IPS-18a (cell line): ENCODE data around the gene NTRK1.

Source experiments
- H3K27ac ChIP-seq: one replicate; pipeline ENCODE4 v1.5.1; 2013; ENCODE audit warnings: low read length
- H3K27me3 ChIP-seq: one replicate; pipeline ENCODE4 v1.6.1; 2013; ENCODE audit warnings: mild to moderate bottlenecking, low read length; ENCODE audit not compliant: control insufficient read depth, insufficient read depth
- H3K36me3 ChIP-seq: one replicate; pipeline ENCODE4 v1.6.1; 2013; ENCODE audit warnings: low read depth, low read length; ENCODE audit not compliant: control insufficient read depth
- H3K4me1 ChIP-seq: one replicate; pipeline ENCODE4 v1.6.1; 2013; ENCODE audit warnings: low read depth, low read length; ENCODE audit not compliant: control insufficient read depth
- H3K4me3 ChIP-seq: one replicate; pipeline ENCODE4 v1.5.1; 2013; ENCODE audit warnings: low read length
- H3K9ac ChIP-seq: one replicate; pipeline ENCODE4 v1.6.1; 2013; ENCODE audit warnings: mild to moderate bottlenecking, low read length, moderate library complexity
- H3K9me3 ChIP-seq: one replicate; pipeline ENCODE4 v1.6.1; 2013; ENCODE audit warnings: low read depth, low read length; ENCODE audit not compliant: control insufficient read depth

NTRK1 gene

DNA sequence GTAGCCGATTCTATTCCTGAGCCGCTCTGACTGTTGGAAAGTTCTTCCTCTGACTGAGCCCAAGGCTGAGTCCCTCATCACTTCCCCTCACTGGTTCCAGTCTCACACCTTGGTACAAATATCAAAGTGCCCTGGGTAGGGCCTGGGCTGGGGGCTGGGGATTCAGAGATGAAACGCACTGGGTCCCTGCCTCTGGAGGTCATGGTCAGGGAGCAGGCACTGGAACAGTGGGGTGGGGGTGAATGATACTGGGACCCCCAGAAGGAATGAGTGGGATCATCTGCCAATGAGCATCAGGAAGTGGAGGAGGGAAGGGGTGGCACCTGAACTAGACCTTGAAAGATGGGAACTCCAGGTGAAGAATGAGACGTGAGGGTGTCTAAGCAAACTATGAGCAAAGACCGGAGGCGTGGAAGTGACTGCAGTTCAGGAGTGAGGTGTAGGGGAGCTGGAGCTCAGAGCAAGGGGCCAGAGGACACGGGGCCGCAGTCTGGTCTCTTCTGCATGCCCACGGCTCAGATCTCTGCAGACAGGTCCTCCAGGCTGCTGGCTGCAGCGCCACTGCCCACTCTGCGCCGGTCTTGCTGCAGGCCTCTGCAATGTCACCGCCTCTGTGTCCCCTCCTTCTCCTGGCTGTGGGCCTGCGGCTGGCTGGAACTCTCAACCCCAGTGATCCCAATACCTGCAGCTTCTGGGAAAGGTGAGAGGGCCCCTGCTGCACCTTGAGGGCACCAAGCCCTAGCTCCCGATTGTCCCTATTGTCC is 42.8 kb downstream of the NTRK1 start:
- H3K4me3 ChIP-seq = no peak overlapping the region
- H3K27me3 ChIP-seq = no peaks in the 10 kb centered on the region
- H3K36me3 ChIP-seq = no peaks in the 10 kb centered on the region
- H3K4me1 ChIP-seq = no peaks in the 10 kb centered on the region
- H3K27ac ChIP-seq = no peak overlapping the region
- H3K9ac ChIP-seq = no peak overlapping the region
- no peaks in the 10 kb centered on the region for H3K9me3 ChIP-seq

DNA sequence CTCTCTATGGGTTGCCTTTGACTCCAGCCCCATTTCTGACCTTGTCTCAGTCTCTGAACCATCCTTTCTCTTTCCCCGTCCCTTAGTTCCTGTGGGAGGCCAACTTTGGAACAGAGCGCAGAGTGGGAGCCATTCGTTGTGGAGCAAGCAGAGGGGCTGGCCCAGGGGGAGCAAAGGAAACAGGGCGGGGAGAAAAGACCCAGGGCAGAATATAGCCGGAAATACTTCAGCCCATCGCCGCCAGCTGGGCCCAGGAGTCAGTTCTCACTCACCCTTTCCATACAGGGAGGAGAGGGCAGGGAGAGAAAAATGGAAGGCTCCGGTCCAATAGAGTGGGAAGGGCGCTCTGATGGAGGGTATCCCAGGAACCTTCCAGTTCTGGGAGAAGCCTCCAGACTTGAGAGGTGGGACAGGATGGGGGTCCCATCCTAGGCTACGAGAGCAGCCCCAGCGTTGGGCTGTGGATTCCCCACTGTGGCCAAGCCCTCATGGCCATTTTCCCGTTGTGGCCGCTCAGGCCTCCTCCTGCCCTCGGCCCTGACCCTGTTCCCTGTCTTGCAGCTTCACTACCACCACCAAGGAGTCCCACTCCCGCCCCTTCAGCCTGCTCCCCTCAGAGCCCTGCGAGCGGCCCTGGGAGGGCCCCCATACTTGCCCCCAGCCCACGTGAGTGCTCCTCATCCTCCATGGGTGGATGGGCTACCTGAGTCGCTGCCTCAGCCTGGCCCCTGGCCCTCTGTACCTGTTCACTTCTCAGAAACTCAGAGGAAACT is 43.7 kb downstream of the NTRK1 start:
- Histone ChIP-seq H3K36me3 (no peaks in the 10 kb centered on the region), H3K4me1 (no peaks in the 10 kb centered on the region), H3K4me3 (no peak overlapping the region), H3K27ac (no peak overlapping the region), H3K9ac (no peak overlapping the region), H3K27me3 (no peaks in the 10 kb centered on the region), H3K9me3 (no peaks in the 10 kb centered on the region)

DNA sequence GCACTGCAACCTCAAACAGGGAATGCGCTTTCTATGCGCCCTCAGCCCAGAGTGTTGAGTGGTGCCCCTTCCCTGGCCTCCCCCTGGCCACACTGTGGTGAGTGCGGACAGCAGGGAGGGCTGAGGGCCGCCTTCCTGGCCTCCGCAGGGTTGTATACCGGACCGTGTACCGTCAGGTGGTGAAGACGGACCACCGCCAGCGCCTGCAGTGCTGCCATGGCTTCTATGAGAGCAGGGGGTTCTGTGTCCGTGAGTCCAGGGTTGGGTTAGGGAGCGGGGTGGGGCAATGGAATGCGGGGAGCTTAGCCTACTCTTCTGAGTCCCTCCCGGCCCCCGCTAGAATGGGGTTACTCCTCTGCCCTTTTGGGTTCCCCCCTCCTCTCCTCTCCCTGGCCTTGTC is 44.5 kb downstream of the NTRK1 start:
- H3K4me3 ChIP-seq = no peak overlapping the region
- no peak overlapping the region for H3K27ac ChIP-seq
- no peaks in the 10 kb centered on the region for H3K27me3 ChIP-seq
- no peaks in the 10 kb centered on the region for H3K9me3 ChIP-seq
- H3K9ac ChIP-seq = no peak overlapping the region
- no peaks in the 10 kb centered on the region for H3K36me3 ChIP-seq
- H3K4me1 ChIP-seq = no peaks in the 10 kb centered on the region

DNA sequence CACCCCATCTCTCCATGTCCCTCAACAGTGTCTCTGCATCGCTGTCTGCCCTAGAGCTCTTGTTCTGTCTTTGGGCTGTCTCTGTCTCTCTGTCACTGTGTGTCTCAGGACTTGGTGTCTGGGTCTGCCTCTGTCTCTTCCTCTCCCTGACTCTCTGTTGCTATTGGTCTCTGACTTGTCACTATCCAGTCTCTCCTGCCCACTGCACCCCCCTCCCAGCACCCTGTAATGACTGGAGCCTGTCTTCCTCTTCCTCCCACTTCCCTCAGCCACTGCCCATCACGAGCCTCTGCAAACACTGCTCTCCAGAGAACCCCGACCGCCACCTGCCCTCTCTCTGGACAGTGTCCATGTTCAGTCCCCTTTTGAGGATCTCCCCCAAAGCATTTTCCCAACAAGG is 45.0 kb downstream of the NTRK1 start:
- peaks cover 4% of the 10 kb centered on the region for H3K27me3 ChIP-seq
- no peaks in the 10 kb centered on the region for H3K9me3 ChIP-seq
- H3K27ac ChIP-seq = no peak overlapping the region
- H3K36me3 ChIP-seq = no peaks in the 10 kb centered on the region
- no peaks in the 10 kb centered on the region for H3K4me1 ChIP-seq
- H3K4me3 ChIP-seq = no peak overlapping the region
- no peak overlapping the region for H3K9ac ChIP-seq

DNA sequence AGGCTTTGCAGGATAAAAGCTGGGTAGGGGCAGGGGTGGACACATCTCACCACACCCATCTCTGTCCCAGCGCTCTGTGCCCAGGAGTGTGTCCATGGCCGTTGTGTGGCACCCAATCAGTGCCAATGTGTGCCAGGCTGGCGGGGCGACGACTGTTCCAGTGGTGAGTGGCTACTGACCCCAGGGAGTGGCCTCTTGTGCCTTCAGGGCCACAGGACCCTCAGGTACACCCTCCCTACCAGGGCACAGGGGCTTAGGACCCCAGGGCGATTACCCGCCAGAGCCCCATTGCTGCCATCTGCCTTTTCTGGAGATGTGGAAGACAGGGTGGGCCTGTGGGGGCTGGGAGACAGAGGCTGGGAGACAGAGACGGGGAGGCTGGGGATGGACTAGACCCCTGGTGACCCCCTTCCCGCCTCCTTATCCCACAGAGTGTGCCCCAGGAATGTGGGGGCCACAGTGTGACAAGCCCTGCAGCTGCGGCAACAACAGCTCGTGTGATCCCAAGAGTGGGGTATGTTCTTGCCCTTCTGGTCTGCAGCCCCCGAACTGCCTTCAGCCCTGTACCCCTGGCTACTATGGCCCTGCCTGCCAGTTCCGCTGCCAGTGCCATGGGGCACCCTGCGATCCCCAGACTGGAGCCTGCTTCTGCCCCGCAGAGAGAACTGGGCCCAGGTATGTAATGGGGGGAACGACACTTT is 45.7 kb downstream of the NTRK1 start:
- Histone ChIP-seq H3K27ac (no peak overlapping the region), H3K4me3 (no peak overlapping the region), H3K4me1 (no peaks in the 10 kb centered on the region), H3K27me3 (peaks cover 8% of the 10 kb centered on the region), H3K9ac (no peak overlapping the region), H3K36me3 (no peaks in the 10 kb centered on the region), H3K9me3 (no peaks in the 10 kb centered on the region)

DNA sequence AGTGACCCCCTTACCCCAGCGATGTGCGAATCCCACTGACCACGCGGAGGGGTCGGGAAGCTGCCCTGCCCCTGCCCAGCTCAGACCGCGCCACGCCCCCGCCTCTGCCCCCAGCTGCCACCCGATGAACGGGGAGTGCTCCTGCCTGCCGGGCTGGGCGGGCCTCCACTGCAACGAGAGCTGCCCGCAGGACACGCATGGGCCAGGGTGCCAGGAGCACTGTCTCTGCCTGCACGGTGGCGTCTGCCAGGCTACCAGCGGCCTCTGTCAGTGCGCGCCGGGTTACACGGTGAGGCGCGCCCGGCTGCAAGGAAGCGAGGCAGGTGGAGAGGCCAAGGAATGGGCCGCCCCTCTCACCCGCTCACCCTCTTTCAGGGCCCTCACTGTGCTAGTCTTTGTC is 47.9 kb downstream of the NTRK1 start:
- Histone ChIP-seq H3K4me1 (no peaks in the 10 kb centered on the region), H3K9ac (no peak overlapping the region), H3K4me3 (no peak overlapping the region), H3K27me3 (peaks cover 11% of the 10 kb centered on the region), H3K9me3 (no peaks in the 10 kb centered on the region), H3K36me3 (no peaks in the 10 kb centered on the region), H3K27ac (no peak overlapping the region)

DNA sequence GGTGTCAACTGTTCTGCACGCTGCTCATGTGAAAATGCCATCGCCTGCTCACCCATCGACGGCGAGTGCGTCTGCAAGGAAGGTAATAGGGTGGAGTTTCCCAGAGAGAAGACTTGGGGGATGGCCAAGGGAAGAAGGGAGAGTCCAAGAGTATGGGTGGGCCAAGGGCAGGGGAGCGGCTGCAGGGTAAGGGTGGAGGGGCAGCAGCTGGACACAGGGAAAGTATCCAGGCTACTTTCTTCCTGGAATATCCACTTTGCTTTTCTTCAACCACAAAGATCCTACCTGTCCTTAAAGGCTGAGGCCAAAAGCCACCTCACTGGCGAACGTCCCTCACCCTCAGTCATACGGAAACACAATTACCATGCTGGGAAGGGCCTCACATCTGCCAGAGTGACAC is 48.3 kb downstream of the NTRK1 start:
- Histone ChIP-seq H3K27me3 (peaks cover 11% of the 10 kb centered on the region), H3K9me3 (no peaks in the 10 kb centered on the region), H3K27ac (no peak overlapping the region), H3K36me3 (no peaks in the 10 kb centered on the region), H3K4me3 (no peak overlapping the region), H3K9ac (no peak overlapping the region), H3K4me1 (no peaks in the 10 kb centered on the region)

DNA sequence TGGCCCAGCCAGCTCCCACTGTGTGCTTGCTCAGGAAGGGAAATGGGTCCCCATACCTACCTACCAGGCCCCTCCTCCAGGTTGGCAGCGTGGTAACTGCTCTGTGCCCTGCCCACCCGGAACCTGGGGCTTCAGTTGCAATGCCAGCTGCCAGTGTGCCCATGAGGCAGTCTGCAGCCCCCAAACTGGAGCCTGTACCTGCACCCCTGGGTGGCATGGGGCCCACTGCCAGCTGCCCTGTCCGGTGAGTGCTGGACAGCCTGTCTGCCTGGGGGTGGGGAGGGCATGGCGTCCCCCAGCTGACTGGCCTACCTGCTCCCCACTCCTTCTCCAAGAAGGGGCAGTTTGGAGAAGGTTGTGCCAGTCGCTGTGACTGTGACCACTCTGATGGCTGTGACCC is 49.0 kb downstream of the NTRK1 start:
- H3K27ac ChIP-seq = no peak overlapping the region
- H3K27me3 ChIP-seq = peaks cover 11% of the 10 kb centered on the region
- H3K9ac ChIP-seq = no peak overlapping the region
- no peaks in the 10 kb centered on the region for H3K4me1 ChIP-seq
- no peak overlapping the region for H3K4me3 ChIP-seq
- H3K36me3 ChIP-seq = no peaks in the 10 kb centered on the region
- H3K9me3 ChIP-seq = no peaks in the 10 kb centered on the region

DNA sequence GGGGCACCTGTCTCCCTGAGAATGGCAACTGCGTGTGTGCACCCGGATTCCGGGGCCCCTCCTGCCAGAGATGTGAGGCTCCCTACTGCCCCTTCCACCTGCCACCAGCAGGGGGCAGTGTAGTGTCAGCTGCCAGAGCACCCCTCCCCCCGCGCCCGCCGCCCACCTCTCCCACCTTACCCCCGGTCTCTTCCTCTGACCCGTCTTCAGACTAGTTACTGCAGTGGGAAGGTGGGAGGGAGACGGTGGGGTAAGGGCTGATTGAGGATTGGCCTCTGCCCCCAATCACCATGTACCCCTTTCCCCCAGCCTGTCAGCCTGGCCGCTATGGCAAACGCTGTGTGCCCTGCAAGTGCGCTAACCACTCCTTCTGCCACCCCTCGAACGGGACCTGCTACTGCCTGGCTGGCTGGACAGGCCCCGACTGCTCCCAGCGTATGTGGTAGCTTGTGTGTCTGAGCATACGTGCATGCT is 49.7 kb downstream of the NTRK1 start:
- no peak overlapping the region for H3K27ac ChIP-seq
- H3K27me3 ChIP-seq = peaks cover 11% of the 10 kb centered on the region
- H3K9ac ChIP-seq = no peak overlapping the region
- H3K9me3 ChIP-seq = no peaks in the 10 kb centered on the region
- H3K36me3 ChIP-seq = no peaks in the 10 kb centered on the region
- H3K4me3 ChIP-seq = peak overlapping the region; percentile 35
- no peaks in the 10 kb centered on the region for H3K4me1 ChIP-seq

DNA sequence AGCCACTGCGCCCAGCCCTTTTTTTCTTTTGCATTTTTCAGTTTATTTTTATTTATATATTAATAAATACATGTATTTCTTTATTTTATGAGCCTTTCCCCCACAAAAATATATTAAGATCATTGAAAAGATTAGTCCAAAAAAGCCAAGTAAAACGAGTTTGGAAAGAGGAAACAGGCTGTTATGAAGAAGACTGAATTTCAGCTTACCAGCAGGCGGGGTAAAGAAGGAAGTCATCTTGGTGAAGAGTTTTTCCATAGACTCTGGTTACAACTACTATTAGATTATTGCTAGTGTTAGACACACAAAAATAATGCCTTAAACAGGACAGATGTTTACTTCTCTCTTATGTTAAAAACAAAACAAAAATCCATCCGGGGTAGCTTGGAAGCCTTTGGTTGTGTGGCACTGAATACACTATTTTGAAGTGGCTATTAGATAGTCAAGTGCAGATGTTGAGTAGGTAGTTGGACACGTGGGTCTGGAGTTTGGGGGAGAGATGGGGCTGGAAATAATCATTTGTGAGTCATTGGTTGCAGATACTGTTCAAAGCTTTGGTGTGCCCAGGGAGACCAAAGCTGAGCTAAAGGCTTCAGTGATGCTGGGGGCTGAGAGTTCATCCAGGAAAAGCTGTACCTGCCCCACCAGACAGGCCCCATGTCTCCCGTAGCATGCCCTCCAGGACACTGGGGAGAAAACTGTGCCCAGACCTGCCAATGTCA is 51.1 kb downstream of the NTRK1 start:
- H3K36me3 ChIP-seq = no peaks in the 10 kb centered on the region
- H3K4me1 ChIP-seq = no peaks in the 10 kb centered on the region
- H3K9me3 ChIP-seq = no peaks in the 10 kb centered on the region
- no peak overlapping the region for H3K4me3 ChIP-seq
- H3K27ac ChIP-seq = no peak overlapping the region
- H3K9ac ChIP-seq = no peak overlapping the region
- peaks cover 11% of the 10 kb centered on the region for H3K27me3 ChIP-seq

DNA sequence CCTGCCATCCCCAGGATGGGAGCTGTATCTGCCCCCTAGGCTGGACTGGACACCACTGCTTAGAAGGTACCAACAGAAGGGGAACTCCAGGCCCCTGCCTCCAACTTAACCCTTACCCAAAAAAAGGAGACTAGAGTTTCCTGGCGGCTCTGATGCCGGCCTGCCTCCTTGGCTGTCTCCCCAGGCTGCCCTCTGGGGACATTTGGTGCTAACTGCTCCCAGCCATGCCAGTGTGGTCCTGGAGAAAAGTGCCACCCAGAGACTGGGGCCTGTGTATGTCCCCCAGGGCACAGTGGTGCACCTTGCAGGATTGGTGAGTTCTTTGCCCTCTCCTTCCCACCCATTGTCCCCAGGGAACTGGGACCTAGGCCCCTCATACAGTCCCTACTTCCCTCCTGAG is 51.6 kb downstream of the NTRK1 start:
- H3K9ac ChIP-seq = no peak overlapping the region
- no peaks in the 10 kb centered on the region for H3K9me3 ChIP-seq
- H3K36me3 ChIP-seq = no peaks in the 10 kb centered on the region
- no peak overlapping the region for H3K4me3 ChIP-seq
- H3K27me3 ChIP-seq = peaks cover 11% of the 10 kb centered on the region
- H3K27ac ChIP-seq = no peak overlapping the region
- H3K4me1 ChIP-seq = no peaks in the 10 kb centered on the region
